NCI-H2029 (cell line): ENCODE results near the gene SPON1.
"Not testable (repeated sequence)": the region's sequence is repeated elsewhere in the genome, so short reads cannot be mapped to it uniquely, and the experiment has no call there.

ENCODE experiments used
- DNase-seq: peaks from one replicate; lab custom pipeline; 2025; lab: John Stamatoyannopoulos, UW

Gene SPON1

DNA sequence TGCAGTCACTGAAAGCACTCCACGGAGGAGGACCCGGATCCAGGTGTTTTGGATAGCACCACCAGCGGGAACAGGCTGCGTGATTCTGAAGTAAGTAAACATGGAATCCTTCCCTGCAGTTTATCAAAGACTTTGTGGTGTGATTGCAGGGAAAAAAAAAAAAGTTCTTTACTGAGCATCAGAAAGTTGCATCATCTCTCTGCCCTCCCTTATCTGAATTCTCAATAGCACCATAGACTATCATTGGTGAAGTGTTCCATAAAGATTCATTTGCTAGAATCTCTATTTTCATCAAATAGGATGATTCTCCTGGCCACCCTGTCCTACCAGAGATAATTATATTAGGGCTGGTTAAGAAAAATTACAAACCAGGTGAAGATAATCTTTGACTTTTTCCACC, 79.0 kb downstream of the SPON1 start:
- DNase-seq: no peak

- no peak for DNase-seq
These were observed 80.4 kb downstream of the SPON1 start for GRCh38 chr11:14042686-14043465.

DNA sequence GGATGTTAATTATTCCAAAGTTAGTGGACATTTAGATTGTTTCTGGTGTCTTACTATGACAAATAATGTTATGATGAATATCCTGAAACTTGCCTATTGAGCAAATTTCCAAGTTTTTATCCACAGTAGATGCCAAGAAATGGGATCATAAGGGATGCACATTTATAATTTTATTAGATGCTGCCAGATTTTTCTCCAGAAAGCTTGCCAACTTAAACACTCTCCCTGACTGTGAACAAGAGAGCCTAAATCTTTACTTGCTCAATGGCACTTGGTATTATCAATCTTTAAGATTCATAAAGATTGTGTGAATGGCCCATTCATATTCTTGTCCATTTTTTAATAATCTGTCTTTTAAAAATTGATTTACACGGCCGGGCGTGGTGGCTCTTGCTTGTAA, 82.4 kb downstream of the SPON1 start:
- no peak for DNase-seq

- no peak for DNase-seq
These were observed 82.9 kb downstream of the SPON1 start for GRCh38 chr11:14045417-14045816.

- no peak for DNase-seq
These were observed 89.7 kb downstream of the SPON1 start for GRCh38 chr11:14052198-14052597.

DNA sequence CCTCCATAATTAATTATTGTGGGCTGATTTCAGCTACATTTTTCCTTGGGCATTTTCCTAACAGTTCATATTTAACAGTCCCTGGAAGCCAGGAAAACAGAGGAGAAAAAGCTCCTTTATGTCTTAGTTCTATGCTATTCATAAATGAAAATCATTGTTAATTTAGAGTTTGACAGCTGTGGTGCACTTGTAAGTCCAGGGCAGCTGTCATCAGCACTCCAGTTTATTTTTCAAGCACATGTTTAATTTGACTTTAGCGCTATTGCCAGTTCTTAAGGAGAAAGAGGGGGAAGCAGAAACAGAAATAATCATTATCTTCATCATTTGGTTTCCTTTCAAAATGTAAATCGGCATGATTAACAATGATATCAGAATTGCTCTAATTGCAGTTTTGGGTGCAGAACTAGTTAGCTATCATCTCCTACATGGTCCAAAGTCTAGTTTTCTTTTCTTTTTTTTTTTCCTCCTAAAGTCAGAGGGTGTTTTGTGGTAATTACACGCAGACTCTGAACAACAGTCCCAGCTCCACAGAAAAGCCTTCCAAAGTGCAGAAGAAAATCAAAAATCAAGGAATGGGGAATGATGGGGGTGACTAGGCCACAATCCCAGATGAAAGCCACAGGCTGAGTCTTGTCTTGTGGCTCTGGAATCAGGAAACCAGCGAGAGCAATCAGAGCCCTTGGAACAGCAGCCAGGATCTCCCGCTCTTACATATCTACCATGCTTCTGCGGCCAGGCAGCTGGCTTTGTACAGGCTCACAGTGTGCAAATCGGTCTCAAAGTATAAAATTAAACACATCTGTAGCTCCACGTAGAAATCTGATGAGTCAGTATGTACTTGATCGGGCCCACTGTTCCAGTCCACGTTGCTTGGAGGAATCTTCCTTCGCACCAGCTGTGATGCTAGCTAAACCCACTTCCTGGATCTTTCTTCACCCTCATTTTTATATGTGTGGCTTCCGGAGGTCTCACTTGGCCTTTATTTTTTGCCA, 91.9 kb downstream of the SPON1 start:
- no peak for DNase-seq

DNA sequence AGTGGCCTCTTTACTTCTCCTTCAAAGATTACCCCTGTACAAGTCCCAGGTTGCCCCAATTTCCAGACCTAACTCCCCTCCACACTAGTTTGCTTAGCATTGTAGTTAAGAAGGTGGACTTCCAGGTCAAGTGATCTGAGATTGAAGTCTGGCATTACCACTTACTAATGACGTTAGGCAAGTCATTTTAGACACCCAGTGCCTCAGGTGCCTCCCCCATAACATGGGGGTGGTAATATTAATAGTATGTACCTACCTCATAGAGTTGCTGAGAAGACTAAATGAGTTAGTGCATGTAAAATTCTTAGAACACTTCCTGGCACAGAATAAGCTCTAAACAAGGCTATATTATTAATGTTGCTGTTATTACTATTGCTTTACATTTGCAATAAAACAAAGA, 93.4 kb downstream of the SPON1 start:
- DNase-seq: no peak

DNA sequence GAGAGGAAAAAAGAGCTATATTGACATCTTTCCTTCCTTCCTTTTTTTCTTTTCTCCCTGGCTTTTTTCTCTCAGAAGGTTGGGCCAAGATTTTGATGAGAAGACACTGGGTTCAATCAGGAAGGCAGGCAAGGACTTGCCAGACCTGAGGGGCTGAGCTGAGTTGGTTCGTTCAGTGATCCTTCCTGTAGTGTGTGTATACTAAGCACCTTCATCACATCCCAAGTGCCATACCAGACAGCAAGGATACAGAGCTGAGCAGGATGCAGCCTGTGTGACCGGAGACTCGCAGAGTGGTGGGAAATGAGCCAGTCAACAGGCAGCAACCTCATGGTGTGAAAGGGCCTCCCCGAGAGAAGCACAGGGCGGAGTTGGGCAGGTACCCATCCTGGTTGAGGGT, 95.5 kb downstream of the SPON1 start:
- DNase-seq: no peak

DNA sequence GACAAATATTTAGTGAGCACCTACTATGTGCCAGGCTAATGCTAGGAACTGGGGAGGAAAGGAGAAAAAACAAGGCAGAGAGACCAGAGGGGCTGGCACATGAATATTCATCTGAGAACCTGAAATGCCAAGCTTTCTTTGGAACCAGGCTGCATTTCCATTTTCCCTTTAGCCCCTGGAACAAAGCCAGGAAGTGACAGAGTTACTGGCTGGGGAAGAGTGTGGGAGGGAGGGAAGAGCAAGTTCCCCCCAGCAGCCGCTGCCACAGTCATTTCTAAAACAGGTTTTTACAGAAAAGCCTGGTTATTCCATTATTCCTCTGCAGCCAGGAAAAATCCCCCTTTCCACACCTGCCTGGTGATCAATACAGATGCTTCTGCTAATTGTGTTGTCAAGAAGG, 97.0 kb downstream of the SPON1 start:
- DNase-seq: peak; percentile 5

- no peak for DNase-seq
These were observed 99.2 kb downstream of the SPON1 start for GRCh38 chr11:14061721-14062120.

- no peak for DNase-seq
These were observed 102.6 kb downstream of the SPON1 start for GRCh38 chr11:14065141-14065540.

GRCh38 chr11:14065681-14066080, 103.2 kb downstream of the SPON1 start:
- DNase-seq: no peak

DNA sequence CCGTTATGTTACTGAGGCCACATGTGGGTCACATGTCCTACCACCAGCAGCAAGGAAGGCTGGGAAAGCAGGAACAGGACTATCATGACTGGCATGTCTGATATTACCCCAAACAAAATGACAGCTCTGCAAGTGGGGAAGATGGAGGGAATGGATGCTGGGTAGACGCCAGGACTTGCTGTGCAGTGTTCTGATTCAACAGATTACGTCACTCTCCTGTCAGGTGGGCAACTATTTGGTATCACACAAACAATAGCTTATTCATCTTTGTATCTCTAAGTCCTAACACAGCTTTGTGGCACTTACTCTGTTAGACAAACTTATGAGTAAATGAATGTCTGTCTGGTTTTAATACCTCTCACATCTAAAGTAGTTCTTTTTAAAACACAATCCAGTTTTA, 105.2 kb downstream of the SPON1 start:
- no peak for DNase-seq

DNA sequence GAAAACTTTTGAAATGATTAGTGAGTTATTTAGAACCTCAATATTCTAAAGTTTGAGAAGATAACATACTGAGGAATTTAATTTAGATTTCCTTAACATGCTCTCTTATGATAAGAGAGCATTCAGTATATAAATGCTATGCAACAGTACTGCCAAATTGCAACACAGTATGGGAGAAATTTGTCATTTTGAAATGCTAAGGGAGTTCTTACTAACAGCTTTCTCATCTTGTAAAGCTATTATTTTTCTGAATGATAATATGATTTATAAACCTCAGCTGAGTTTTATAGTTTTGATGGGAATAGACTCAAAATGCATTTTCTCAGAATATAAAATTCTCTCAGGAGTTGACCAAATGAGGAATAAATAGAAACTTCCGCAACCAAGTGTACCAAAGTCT, 108.4 kb downstream of the SPON1 start:
- DNase-seq: no peak

GRCh38 chr11:14073849-14074476, 111.4 kb downstream of the SPON1 start:
- no peak for DNase-seq

DNA sequence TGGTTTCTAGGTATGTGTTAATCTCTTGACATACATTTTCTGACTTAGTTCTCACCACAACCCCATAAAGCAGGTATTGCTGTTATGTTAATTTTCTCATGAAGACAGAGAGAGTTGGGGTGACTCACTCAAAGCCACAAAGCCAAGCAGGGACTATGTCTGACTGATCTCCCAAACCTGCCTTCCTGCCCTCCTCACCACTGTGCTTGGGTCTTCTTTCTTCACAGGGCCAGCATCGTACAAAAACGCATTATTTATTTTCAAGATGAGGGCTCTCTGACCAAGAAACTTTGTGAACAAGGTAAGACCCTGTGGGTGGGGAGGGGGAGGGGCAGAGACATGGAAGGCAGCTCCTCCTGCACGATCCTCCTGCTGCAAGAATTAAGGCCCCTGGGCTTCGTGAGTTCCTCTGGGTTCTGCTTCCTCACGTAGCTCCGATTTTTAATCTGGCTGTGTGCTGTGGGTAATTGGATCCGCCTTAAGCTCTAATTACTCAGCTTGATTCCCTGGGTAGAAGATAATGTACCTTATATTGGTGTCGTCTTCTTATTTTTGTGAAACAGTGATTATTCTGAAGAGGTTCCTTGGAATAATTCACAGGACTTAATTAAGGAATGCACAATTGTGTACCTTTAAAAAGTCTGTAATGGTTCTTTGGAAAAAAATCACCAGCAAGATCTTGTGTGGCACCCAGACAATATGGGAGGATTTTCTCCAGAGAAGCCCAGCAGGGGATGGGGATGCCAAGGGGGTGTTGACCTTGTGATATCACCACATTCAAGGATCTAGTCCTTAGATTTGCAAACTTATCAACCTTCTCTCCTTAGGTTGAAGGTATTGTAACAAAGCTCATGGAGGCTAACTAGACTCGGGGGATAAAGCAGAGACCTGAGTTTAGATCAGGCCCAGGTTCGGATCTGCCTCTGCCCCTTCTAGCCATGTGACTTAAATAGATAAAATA, 112.9 kb downstream of the SPON1 start:
- DNase-seq: no peak

GRCh38 chr11:14079011-14079410, 116.5 kb downstream of the SPON1 start:
- no peak for DNase-seq

- no peak for DNase-seq
These were observed 117.3 kb downstream of the SPON1 start for GRCh38 chr11:14079797-14080196.

DNA sequence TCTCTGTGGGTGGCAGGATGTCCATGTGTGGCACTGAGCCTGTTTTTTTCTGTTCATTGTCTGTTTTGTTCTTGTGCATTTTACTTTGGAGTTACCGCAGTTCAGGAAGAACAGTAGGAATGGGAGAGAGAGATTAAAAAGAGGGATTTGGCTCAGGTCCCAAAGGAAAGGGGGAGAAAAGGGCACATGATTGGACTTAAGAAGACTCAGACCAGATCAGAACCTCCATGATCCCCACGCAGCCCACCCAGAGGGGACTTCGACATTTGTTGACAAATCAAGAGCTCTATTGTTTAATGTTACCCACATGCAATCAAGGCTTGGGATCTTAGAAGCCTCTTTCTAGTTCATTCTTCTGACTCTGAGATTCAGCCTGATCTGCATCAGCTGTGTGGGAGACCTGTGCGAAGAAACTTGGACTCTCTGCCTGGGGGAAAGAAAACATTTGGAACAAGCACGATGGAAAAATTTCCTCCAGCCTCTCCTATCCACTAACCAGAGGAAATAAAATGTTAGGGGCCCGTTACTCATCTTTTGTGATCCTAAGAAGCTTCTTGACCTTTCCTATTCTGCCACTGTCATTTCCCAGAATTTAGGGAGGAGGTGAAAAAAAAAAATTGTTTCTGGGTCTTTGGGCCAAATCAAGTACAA, 119.2 kb downstream of the SPON1 start:
- DNase-seq: no peak

DNA sequence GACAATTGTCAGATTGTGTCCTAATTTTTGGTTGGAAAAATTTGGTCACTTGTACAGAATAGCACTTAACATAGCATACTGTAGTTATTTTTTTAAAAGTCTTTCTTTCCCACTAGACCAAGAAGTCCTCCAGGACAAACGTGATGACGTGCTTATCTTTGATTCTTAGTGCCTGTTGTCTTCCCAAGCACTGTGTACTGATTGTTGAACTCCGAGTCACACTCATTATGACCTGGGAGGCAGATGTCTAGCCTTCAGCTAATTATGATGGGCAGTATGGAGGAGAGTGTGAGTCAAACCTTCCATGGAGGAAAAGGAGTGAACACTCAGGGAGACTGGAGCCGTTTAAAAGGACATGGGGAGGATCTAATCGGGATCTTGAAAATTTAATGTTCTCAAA, 119.8 kb downstream of the SPON1 start:
- DNase-seq: no peak

DNA sequence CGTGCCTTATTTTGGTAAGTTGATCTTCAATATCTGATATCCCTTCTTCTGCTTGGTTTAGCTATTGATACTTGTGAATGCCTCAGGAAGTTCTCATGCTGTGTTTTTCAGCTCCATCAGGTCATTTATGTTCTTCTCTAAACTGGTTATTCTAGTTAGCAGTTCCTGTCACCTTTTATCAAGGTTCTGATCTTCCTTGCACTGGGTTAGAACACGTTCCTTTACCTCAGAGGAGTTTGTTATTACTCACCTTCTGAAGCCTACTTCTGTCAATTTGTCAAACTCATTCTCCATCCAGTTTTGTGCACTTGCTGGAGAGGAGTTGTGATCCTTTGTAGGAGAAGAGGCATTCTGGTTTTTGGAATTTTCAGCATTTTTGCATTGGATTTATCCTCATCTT, 126.3 kb downstream of the SPON1 start:
- not testable (repeated sequence) for DNase-seq
